KMS-11 (cell line): ENCODE data around the gene NID2.

Experiments used
- H2AFZ ChIP-seq: fragments of 200-600 bp; sonication (generic); 2 replicates; pipeline ENCODE4 v1.6.1; 2016; ENCODE audit warnings: antibody characterized with exemption, mixed run types, low read depth
- H3K27ac ChIP-seq: fragments of 200-600 bp; sonication (generic); 2 replicates; pipeline ENCODE4 v1.6.1; 2016; ENCODE audit warnings: mild to moderate bottlenecking, mixed run types
- H3K27me3 ChIP-seq: fragments of 200-600 bp; sonication (generic); 2 replicates; pipeline ENCODE4 v1.6.1; 2017; ENCODE audit warnings: mild to moderate bottlenecking, low read depth, mixed run types, moderate library complexity; ENCODE audit not compliant: insufficient read depth
- H3K36me3 ChIP-seq: fragments of 200-600 bp; sonication (generic); 2 replicates; pipeline ENCODE4 v1.6.1; 2017; ENCODE audit warnings: mild to moderate bottlenecking, mixed run types; ENCODE audit not compliant: insufficient read depth
- H3K4me1 ChIP-seq: fragments of 200-600 bp; sonication (generic); 2 replicates; pipeline ENCODE4 v1.6.1; 2016; ENCODE audit warnings: mild to moderate bottlenecking, low read depth, mixed run types; ENCODE audit not compliant: poor library complexity, severe bottlenecking
- H3K4me2 ChIP-seq: fragments of 200-600 bp; sonication (generic); 2 replicates; pipeline ENCODE4 v1.7.0; 2016; ENCODE audit warnings: mild to moderate bottlenecking, mixed run types
- H3K4me3 ChIP-seq: fragments of 200-600 bp; sonication (generic); IDR thresholded peaks from 2 replicates; pipeline ENCODE4 v1.6.1; 2017; ENCODE audit warnings: low read depth, low read length, mixed read lengths; ENCODE audit not compliant: insufficient read depth
- H3K79me2 ChIP-seq: fragments of 200-600 bp; sonication (generic); 2 replicates; pipeline ENCODE4 v1.6.1; 2016; ENCODE audit warnings: low read depth, mixed run types; ENCODE audit not compliant: insufficient read depth
- H3K9ac ChIP-seq: fragments of 200-600 bp; sonication (generic); 2 replicates; pipeline ENCODE4 v1.6.1; 2016; ENCODE audit warnings: mild to moderate bottlenecking, mixed run types
- H4K20me1 ChIP-seq: fragments of 200-600 bp; sonication (generic); 2 replicates; pipeline ENCODE4 v1.6.1; 2016; ENCODE audit warnings: mild to moderate bottlenecking, mixed run types; ENCODE audit not compliant: insufficient read depth
- TF ChIP-seq, protein P1 (sequence below): fragments of 200-600 bp; sonication (generic); conservative IDR thresholded peaks from 2 replicates; pipeline ENCODE4 v1.6.1; 2017; ENCODE audit warnings: low read depth, mild to moderate bottlenecking, antibody characterized with exemption, low read length, moderate library complexity, mixed read lengths

The NID2 gene

DNA sequence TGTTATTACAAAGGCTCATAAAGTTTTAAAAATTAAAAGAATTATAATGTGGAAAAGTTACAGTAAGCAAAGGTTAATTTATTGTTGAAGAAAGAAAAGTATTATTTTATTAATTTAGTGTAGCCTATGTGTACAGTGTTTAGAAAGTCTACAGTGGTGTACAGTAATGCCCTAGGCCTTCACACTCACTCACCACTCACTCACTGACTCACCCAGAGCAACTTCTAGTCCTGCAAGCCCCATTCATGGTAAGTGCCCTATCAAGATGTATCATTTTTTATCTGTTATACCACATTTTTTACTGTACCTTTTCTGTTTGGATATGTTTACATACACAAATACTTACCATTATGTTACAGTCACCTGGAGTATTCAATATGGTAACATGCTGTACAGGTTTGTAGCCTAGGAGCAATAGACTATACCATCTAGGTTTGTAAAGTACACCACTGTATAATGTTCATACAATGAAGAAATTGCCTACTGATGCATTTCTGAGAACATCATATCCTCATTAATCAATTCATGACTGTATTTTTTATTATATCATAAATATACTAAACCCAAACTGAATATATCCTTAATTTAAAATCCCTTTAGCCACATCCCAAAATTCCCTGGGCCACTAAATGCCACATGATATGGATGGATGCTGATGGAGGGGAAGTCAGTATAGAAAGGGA, 43.6 kb upstream of the NID2 start:
- Histone ChIP-seq H3K27me3 (no peaks in the 10 kb centered on the region), H3K27ac (no peak overlapping the region), H4K20me1 (no peaks in the 10 kb centered on the region), H3K4me2 (no peak overlapping the region), H3K4me3 (no peak overlapping the region), H2AFZ (no peak overlapping the region), H3K9ac (no peak overlapping the region), H3K36me3 (no peaks in the 10 kb centered on the region), H3K4me1 (no peaks in the 10 kb centered on the region), H3K79me2 (no peaks in the 10 kb centered on the region)
- TF ChIP-seq, protein P1, sequence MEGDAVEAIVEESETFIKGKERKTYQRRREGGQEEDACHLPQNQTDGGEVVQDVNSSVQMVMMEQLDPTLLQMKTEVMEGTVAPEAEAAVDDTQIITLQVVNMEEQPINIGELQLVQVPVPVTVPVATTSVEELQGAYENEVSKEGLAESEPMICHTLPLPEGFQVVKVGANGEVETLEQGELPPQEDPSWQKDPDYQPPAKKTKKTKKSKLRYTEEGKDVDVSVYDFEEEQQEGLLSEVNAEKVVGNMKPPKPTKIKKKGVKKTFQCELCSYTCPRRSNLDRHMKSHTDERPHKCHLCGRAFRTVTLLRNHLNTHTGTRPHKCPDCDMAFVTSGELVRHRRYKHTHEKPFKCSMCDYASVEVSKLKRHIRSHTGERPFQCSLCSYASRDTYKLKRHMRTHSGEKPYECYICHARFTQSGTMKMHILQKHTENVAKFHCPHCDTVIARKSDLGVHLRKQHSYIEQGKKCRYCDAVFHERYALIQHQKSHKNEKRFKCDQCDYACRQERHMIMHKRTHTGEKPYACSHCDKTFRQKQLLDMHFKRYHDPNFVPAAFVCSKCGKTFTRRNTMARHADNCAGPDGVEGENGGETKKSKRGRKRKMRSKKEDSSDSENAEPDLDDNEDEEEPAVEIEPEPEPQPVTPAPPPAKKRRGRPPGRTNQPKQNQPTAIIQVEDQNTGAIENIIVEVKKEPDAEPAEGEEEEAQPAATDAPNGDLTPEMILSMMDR: no peak

DNA sequence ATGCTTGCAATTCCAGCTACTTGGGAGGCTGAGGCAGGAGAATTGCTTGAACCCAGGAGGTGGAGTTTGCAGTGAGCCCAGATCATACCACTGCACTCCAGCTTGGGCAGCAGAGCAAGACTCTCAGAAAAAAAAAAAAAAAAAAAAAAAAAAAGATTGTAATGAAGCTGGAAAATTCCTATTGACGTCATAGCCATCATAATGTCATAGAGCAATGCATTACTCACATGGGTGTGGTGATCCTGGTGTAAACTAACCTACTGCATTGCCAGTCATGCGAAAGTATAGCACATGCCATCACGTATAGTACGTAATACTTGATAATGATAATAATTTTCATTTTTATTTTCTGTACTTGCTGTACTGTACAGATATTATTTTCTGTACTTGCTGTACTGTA, 42.7 kb upstream of the NID2 start:
- Histone ChIP-seq H3K9ac (no peak overlapping the region), H3K4me1 (no peaks in the 10 kb centered on the region), H3K27ac (no peak overlapping the region), H3K79me2 (no peaks in the 10 kb centered on the region), H3K4me3 (no peak overlapping the region), H4K20me1 (no peaks in the 10 kb centered on the region), H2AFZ (no peak overlapping the region), H3K36me3 (no peaks in the 10 kb centered on the region), H3K27me3 (no peaks in the 10 kb centered on the region), H3K4me2 (no peak overlapping the region)
- TF ChIP-seq, protein P1: no peak

DNA sequence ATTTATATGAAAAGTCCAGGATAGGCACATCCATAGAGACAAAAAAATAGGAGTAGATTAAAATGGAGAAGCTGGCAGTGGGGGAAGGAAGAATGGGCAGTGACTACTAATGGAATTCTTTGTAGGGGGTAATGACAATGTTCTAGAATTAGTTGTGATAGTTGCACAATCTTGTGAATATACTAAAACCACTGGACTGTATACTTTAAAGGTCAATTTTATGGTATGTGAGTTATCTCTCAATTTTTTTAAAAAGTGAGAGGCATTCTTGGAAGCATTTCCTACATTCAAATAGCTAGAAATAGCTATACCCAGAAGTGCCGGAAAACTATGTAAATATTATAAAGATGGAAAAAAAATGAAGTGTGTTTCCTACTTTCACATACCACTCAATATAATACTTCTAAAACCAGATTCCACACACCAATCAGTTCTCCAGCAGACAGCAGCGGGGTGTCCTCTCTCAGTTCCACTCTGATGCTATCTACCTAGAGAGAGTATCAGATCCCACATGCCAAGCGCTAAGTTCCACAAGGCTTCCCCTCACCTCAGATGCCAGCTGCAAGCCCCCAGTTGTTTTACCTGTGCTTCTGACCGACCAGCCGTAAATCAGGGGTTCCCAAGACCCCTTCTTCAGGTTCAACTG, 41.7 kb upstream of the NID2 start:
- no peaks in the 10 kb centered on the region for H3K36me3 ChIP-seq
- H3K4me3 ChIP-seq: no peak overlapping the region
- H3K4me1 ChIP-seq: no peaks in the 10 kb centered on the region
- TF ChIP-seq, protein P1: no peak
- H3K4me2 ChIP-seq: no peak overlapping the region
- no peak overlapping the region for H3K9ac ChIP-seq
- no peak overlapping the region for H3K27ac ChIP-seq
- H3K79me2 ChIP-seq: no peaks in the 10 kb centered on the region
- H4K20me1 ChIP-seq: no peaks in the 10 kb centered on the region
- no peak overlapping the region for H2AFZ ChIP-seq
- H3K27me3 ChIP-seq: no peaks in the 10 kb centered on the region

DNA sequence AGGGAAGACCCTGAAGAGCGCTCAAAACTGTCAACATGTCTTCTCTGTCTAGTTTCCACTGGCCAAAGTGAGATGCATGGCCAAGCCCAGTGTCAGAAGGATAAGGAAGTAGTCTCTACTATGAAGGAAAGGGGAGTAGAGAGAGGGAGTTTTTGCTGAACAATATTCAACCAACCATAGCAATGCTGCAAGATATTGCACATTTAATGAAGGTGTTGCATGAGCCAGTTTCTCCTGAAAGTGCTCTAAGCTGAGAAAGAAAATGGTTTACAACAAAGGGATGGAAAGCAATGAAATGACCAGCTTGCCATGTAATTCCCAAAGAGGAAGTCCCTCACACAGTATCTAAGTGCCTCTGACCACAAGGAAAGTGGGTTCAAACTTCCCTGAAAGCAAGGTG, 40.0 kb upstream of the NID2 start:
- Histone ChIP-seq H3K4me2 (no peak overlapping the region), H3K27me3 (no peaks in the 10 kb centered on the region), H2AFZ (no peak overlapping the region), H3K9ac (no peak overlapping the region), H4K20me1 (no peaks in the 10 kb centered on the region), H3K4me3 (no peak overlapping the region), H3K27ac (no peak overlapping the region), H3K4me1 (no peaks in the 10 kb centered on the region), H3K36me3 (no peaks in the 10 kb centered on the region), H3K79me2 (no peaks in the 10 kb centered on the region)
- TF ChIP-seq, protein P1: no peak
